Measurements from ENCODE around the gene NDUFS6. TPM values are rescaled to one million over a fixed set of nuclear protein-coding genes. Genes with fewer than 3 reads are reported as not detected.

NDUFS6 gene
- total and polyA plus RNA-seq, 4 donors: 12.5 to 98.9 (median 62.0) TPM

DNA sequence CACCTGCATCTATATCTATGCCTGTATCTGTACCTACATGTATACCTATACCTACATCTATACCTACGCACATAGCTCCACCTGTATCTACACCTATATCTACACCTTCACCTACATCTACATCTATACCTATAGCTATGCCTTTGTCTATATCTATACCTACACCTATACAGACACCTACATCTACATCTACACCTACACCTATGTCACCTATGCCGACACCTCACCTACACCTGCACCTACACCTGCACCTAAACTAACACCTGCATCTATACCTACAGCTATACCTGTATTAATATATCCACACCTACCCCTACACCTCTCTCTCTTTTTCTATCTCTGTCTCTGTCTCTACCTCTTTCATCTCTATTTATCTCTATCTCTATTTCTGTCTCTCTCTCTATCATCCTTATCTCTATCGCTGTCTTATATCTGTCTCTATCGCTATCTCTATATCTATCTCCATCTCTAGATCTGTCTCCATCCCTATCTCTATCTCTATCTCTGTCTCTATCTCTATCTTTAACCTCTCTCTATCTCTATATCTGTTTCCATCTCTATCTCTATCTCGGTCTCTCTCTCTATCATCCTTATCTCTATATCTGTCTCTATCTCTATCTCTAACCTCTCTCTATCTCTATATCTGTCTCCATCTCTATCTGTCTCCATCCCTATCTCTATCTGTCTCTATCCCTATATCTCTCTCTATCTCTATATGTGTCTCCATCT, 43.7 kb downstream of the NDUFS6 start:
- Histone ChIP-seq H3K27me3 (ENCODE audit: control insufficient read depth, insufficient read depth, low read length) (peaks cover 26% of the 10 kb centered on the region), H3K4me3 (ENCODE audit: low read depth, low read length) (no peak overlapping the region), H3K36me3 (ENCODE audit: control insufficient read depth, insufficient read depth, low read length) (no peaks in the 10 kb centered on the region), H3K4me1 (ENCODE audit: control insufficient read depth, insufficient read depth, low read length) (peaks cover 6% of the 10 kb centered on the region), H3K9me3 (ENCODE audit: control insufficient read depth, insufficient read depth, low read length) (no peaks in the 10 kb centered on the region), H3K27ac (ENCODE audit: low read depth, low read length) (no peak overlapping the region)
- no peak for DNase-seq (ENCODE audit: low read depth in 4 of 6, low spot score in 6 of 6)
- 97% methylated on average over 5 of the region's 5 CpGs for WGBS (ENCODE audit: insufficient coverage)

DNA sequence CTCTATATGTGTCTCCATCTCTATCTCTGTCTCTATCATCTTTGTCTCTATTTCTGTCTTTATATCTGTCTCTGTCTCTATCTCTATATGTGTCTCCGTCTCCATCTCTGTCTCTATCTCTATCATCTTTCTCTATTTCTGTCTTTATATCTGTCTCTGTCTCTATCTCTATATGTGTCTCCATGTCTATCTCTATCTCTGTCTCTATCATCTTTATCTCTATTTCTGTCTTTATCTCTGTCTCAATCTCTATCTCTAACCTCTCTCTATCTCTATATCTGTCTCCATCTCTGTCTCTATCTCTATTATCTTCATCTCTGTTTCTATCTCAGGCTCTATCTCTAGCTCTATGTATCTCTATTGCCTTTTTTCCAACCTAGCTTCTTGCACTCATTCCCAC, 44.5 kb downstream of the NDUFS6 start:
- no peak for DNase-seq (ENCODE audit: low read depth in 4 of 6, low spot score in 6 of 6)
- WGBS (ENCODE audit: insufficient coverage): 100% methylated on average over 1 of the region's 1 CpG
- no peak overlapping the region for H3K4me3 ChIP-seq (ENCODE audit: low read depth, low read length)
- H3K4me1 ChIP-seq (ENCODE audit: control insufficient read depth, insufficient read depth, low read length): peaks cover 6% of the 10 kb centered on the region
- peaks cover 30% of the 10 kb centered on the region for H3K27me3 ChIP-seq (ENCODE audit: control insufficient read depth, insufficient read depth, low read length)
- no peaks in the 10 kb centered on the region for H3K9me3 ChIP-seq (ENCODE audit: control insufficient read depth, insufficient read depth, low read length)
- no peak overlapping the region for H3K27ac ChIP-seq (ENCODE audit: low read depth, low read length)
- H3K36me3 ChIP-seq (ENCODE audit: control insufficient read depth, insufficient read depth, low read length): no peaks in the 10 kb centered on the region

DNA sequence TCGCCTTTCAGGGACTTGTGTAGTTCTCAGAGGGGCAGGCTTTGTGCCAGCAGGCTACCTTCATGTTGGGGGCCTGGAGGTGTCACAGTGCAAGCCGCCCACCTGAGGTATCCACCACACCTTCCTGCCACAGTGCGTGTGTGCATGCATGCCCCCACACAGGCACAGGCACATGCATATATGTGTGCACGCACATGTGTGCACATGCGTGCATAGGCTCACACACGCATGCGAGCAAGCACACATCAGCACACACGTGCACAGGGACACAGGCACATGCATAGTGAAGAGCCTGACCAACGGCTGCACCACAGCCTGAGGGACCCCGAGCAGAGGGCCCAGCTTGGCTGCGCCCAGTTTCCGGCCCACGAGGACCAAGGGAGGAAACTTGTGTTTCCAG, 45.4 kb downstream of the NDUFS6 start:
- Histone ChIP-seq H3K36me3 (ENCODE audit: control insufficient read depth, insufficient read depth, low read length) (no peaks in the 10 kb centered on the region), H3K27me3 (ENCODE audit: control insufficient read depth, insufficient read depth, low read length) (peaks cover 37% of the 10 kb centered on the region), H3K4me3 (ENCODE audit: low read depth, low read length) (no peak overlapping the region), H3K4me1 (ENCODE audit: control insufficient read depth, insufficient read depth, low read length) (peaks cover 7% of the 10 kb centered on the region), H3K9me3 (ENCODE audit: control insufficient read depth, insufficient read depth, low read length) (no peaks in the 10 kb centered on the region), H3K27ac (ENCODE audit: low read depth, low read length) (no peak overlapping the region)
- DNase-seq (ENCODE audit: low read depth in 4 of 6, low spot score in 6 of 6): no peak
- 86% methylated on average over 13 of the region's 13 CpGs for WGBS (ENCODE audit: insufficient coverage)

DNA sequence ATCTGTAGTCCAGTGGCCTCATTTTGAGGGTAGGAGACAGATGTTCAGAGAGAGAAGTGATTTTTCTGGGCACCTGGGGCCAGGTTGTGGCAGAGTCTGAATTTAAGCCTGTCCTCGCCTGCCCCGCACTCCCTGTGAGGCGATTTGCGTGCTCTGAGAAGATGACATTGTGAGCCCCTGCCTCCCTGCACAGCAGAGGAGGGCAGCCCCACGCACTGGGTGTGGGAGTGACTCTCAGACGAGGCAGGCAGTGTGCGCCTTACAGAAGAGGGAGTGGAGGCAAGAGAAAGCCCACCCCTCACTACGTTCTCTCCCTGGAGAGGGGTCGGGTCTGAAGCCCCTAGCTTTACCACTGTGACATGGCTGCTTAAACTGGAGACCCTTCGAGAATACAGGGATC, 45.8 kb downstream of the NDUFS6 start:
- H3K9me3 ChIP-seq (ENCODE audit: control insufficient read depth, insufficient read depth, low read length): no peaks in the 10 kb centered on the region
- no peak for DNase-seq (ENCODE audit: low read depth in 4 of 6, low spot score in 6 of 6)
- WGBS (ENCODE audit: insufficient coverage): 85% methylated on average over 6 of the region's 10 CpGs
- no peaks in the 10 kb centered on the region for H3K36me3 ChIP-seq (ENCODE audit: control insufficient read depth, insufficient read depth, low read length)
- H3K27me3 ChIP-seq (ENCODE audit: control insufficient read depth, insufficient read depth, low read length): peaks cover 40% of the 10 kb centered on the region
- no peak overlapping the region for H3K4me3 ChIP-seq (ENCODE audit: low read depth, low read length)
- no peak overlapping the region for H3K27ac ChIP-seq (ENCODE audit: low read depth, low read length)
- H3K4me1 ChIP-seq (ENCODE audit: control insufficient read depth, insufficient read depth, low read length): peaks cover 11% of the 10 kb centered on the region

DNA sequence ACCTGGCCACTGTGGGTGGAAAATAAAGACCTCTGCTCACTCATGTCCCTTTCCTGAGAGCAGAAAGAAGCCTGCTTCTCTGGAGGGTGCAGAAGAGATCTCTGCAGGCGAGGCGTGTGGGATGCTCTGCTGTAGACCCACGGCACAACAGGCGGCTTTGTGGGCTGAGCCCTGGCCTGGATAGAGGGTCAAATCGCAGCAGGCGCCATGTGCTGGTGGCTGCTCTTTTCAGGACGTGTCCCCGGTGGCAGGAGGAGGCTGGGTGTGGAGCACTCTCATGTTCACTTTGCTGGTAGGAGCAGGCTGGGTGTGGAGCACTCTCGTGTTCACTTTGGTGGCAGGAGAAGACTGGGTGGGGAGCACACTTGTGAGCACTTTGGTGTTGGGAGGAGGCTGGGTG, 46.4 kb downstream of the NDUFS6 start:
- peaks cover 11% of the 10 kb centered on the region for H3K4me1 ChIP-seq (ENCODE audit: control insufficient read depth, insufficient read depth, low read length)
- no peaks in the 10 kb centered on the region for H3K36me3 ChIP-seq (ENCODE audit: control insufficient read depth, insufficient read depth, low read length)
- H3K27ac ChIP-seq (ENCODE audit: low read depth, low read length): no peak overlapping the region
- H3K9me3 ChIP-seq (ENCODE audit: control insufficient read depth, insufficient read depth, low read length): no peaks in the 10 kb centered on the region
- no peak for DNase-seq (ENCODE audit: low read depth in 4 of 6, low spot score in 6 of 6)
- no peak overlapping the region for H3K4me3 ChIP-seq (ENCODE audit: low read depth, low read length)
- H3K27me3 ChIP-seq (ENCODE audit: control insufficient read depth, insufficient read depth, low read length): peaks cover 44% of the 10 kb centered on the region
- 77% methylated on average over 9 of the region's 9 CpGs for WGBS (ENCODE audit: insufficient coverage)

DNA sequence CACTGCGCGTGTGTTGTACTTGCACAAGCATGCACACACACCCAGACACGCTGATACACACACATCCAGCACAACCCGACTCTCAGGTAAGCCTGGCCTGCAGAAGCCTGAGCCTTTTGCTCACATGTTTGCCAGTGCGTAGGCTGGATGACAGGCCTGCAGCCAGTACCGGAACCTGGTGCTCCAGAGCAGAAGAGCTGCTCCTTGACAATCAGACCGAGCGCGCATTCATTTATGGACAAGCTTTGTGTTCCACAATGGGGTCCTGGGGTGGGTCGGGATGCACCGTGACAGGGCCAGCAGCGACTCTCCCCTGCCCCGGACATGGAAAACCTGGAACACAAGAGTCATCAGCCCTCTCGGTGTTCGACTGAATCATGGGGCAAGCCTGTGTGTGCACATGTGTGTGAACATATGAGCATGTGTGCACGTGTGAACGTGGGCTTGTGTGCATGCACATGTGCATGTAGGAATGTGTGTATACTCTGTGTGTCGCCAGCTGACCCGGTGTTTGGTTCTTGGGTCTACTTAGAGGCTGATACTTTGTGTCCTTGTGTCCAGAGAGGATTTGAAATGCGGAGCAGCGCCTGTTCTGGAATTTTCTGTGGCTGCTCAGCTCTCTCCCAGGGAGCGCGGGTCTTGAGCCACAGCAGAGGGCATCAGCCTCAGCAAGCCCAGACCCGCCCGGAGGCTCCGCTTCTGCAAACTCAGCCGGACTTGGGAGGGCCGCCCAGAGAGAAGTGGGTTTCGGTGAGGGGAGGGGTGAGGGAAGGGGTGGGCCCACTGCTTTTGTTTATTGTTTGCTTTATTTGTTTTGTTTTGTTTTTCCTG, 49.3 kb downstream of the NDUFS6 start:
- Histone ChIP-seq H3K36me3 (ENCODE audit: control insufficient read depth, insufficient read depth, low read length) (no peaks in the 10 kb centered on the region), H3K4me1 (ENCODE audit: control insufficient read depth, insufficient read depth, low read length) (peaks cover 11% of the 10 kb centered on the region), H3K27ac (ENCODE audit: low read depth, low read length) (no peak overlapping the region), H3K9me3 (ENCODE audit: control insufficient read depth, insufficient read depth, low read length) (no peaks in the 10 kb centered on the region), H3K4me3 (ENCODE audit: low read depth, low read length) (no peak overlapping the region), H3K27me3 (ENCODE audit: control insufficient read depth, insufficient read depth, low read length) (peaks cover 58% of the 10 kb centered on the region)
- WGBS (ENCODE audit: insufficient coverage): 61% methylated on average over 27 of the region's 29 CpGs
- DNase-seq (ENCODE audit: low read depth in 4 of 6, low spot score in 6 of 6): no peak

DNA sequence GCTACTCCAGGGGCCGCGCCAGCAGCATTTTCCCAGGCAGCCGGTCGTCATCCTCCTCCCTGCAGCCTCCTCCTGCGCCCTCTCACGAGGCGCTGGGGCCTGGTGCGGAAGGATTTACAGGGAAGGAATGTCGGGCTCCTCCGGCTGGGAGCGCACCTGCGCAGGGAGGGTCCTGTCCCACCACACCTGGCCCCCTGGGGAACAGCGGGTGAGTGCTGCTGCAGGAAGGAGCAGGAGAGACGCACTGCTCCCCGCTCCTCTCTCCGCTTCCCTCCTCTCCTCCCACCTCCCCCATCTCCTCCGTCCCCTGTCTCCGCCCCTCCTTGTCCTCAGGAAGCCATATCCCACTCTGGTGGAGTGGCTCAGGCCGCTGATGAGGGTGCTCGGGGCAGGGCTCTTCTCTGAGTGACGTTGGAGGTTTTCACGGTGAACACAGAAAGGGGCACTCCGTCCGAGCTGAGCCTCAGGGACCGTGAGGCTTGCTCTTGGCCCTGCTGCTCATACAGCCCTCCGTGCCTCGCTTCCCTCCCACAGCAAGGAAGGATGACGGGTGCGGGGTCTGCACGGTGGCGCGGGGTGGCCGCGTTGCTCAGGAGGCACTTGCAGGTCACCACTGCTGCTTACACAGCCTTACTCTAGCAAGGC, 50.2 kb downstream of the NDUFS6 start:
- H3K27ac ChIP-seq (ENCODE audit: low read depth, low read length): no peak overlapping the region
- DNase-seq (ENCODE audit: low read depth in 4 of 6, low spot score in 6 of 6): no peak
- H3K4me3 ChIP-seq (ENCODE audit: low read depth, low read length): no peak overlapping the region
- H3K9me3 ChIP-seq (ENCODE audit: control insufficient read depth, insufficient read depth, low read length): no peaks in the 10 kb centered on the region
- WGBS (ENCODE audit: insufficient coverage): 16% methylated on average over 29 of the region's 34 CpGs
- H3K36me3 ChIP-seq (ENCODE audit: control insufficient read depth, insufficient read depth, low read length): no peaks in the 10 kb centered on the region
- peaks cover 11% of the 10 kb centered on the region for H3K4me1 ChIP-seq (ENCODE audit: control insufficient read depth, insufficient read depth, low read length)
- H3K27me3 ChIP-seq (ENCODE audit: control insufficient read depth, insufficient read depth, low read length): peaks cover 64% of the 10 kb centered on the region

DNA sequence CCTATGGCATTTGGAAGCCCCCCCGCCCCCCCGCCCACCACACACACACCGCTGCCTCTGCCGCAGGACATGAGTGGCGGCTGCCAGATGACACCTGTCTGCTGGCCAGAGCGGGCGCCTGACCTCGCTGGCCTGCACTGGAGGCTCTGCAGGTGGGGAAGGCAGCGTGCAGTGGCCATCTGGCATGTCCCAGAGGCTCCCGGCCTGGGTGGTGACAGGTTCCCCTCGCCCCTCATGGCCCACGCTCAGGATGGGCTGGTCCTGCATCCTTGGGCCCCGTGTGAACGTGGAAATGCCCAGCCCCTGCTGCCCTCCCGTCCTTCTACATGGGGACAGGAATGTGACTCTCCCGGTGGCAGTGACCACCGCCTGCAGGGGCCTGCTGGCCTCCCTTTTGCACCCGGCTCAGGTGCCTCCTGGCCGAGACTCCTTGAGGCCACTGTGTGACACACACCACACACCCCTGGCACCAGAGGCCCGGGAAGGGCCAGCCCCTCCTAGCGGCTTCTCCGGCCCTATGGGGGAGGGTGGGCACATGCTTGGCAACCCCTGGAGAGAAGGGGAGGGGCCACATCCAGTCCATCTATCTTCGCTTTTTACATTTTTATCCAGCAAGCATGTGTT, 51.2 kb downstream of the NDUFS6 start:
- Histone ChIP-seq H3K9me3 (ENCODE audit: control insufficient read depth, insufficient read depth, low read length) (no peaks in the 10 kb centered on the region), H3K27me3 (ENCODE audit: control insufficient read depth, insufficient read depth, low read length) (peaks cover 66% of the 10 kb centered on the region), H3K4me3 (ENCODE audit: low read depth, low read length) (no peak overlapping the region), H3K36me3 (ENCODE audit: control insufficient read depth, insufficient read depth, low read length) (no peaks in the 10 kb centered on the region), H3K27ac (ENCODE audit: low read depth, low read length) (no peak overlapping the region), H3K4me1 (ENCODE audit: control insufficient read depth, insufficient read depth, low read length) (peaks cover 11% of the 10 kb centered on the region)
- WGBS (ENCODE audit: insufficient coverage): 83% methylated on average over 15 of the region's 23 CpGs
- no peak for DNase-seq (ENCODE audit: low read depth in 4 of 6, low spot score in 6 of 6)

DNA sequence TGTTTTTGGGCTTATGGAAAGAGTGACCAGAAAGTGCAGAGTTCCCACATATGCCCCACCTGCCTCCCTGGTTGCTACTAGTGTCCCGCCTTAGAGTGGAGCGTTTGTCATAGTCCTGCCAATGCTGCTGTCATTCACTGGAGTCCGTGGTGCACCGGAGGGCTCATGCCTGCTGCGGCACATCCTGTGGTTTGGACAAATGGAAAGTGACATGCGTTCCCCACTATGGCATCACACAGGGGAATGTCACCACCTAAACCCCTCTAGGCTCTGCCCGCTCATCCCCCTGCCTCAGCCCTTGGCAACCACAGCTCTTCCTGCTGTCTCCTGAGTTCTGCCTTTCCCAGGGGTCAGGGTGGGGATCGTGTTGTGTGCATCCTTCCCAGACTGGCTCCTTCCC, 52.3 kb downstream of the NDUFS6 start:
- Histone ChIP-seq H3K27me3 (ENCODE audit: control insufficient read depth, insufficient read depth, low read length) (peaks cover 60% of the 10 kb centered on the region), H3K27ac (ENCODE audit: low read depth, low read length) (no peak overlapping the region), H3K36me3 (ENCODE audit: control insufficient read depth, insufficient read depth, low read length) (no peaks in the 10 kb centered on the region), H3K4me3 (ENCODE audit: low read depth, low read length) (no peak overlapping the region), H3K9me3 (ENCODE audit: control insufficient read depth, insufficient read depth, low read length) (no peaks in the 10 kb centered on the region), H3K4me1 (ENCODE audit: control insufficient read depth, insufficient read depth, low read length) (peaks cover 11% of the 10 kb centered on the region)
- 84% methylated on average over 8 of the region's 8 CpGs for WGBS (ENCODE audit: insufficient coverage)
- no peak for DNase-seq (ENCODE audit: low read depth in 4 of 6, low spot score in 6 of 6)
